Suprapubic skin (tissue), 3 donors: ENCODE results near the gene SMAP1.

Experiments used
- CTCF ChIP-seq, 2 donors: fragments of 200-600 bp in 1 of 2; fragments of 450-650 bp in 1 of 2; sonication (generic) in 1 of 2; IDR thresholded peaks; one replicate each; pipeline ENCODE4 v1.5.1; 2016 to 2019; ENCODE audit warnings: antibody characterized with exemption in 2 of 2, mild to moderate bottlenecking in 1 of 2, moderate library complexity in 1 of 2
- POLR2A ChIP-seq, 2 donors: fragments of 450-650 bp; IDR thresholded peaks; one replicate each; pipeline ENCODE4 v1.6.1; 2017; ENCODE audit warnings: antibody characterized with exemption in 2 of 2, mild to moderate bottlenecking in 2 of 2, moderate library complexity in 2 of 2

- no peak for TF ChIP-seq POLR2A (IDR thresholded peaks at IDR 0.05)
- TF ChIP-seq CTCF (IDR thresholded peaks at IDR 0.05) = no peak
Observed at GRCh38 chr6:70894001-70894400, 226.3 kb downstream of the SMAP1 start.
